CD4-positive, alpha-beta T cell treated with Interleukin-12 subunit alpha and Interleukin-12 subunit beta, for 1 hour (primary cell): Measurements from ENCODE around the gene PPP1R37.
"Not testable (repeated sequence)": the region's sequence is repeated elsewhere in the genome, so short reads cannot be mapped to it uniquely, and the experiment has no call there.

Source experiments
- DNase-seq: peaks from one replicate; pipeline ENCODE4 v3.0.0-alpha.2; 2020

Gene PPP1R37

GRCh38 chr19:45097450-45097775 is 4.4 kb downstream of the PPP1R37 start:
- DNase-seq = no peak

- no peak for DNase-seq
These were observed 5.0 kb downstream of the PPP1R37 start for GRCh38 chr19:45097776-45098520.

GRCh38 chr19:45098521-45099466 is 5.8 kb downstream of the PPP1R37 start:
- no peak for DNase-seq

GRCh38 chr19:45099467-45100191 is 6.7 kb downstream of the PPP1R37 start:
- no peak for DNase-seq

GRCh38 chr19:45100201-45100600 is 7.2 kb downstream of the PPP1R37 start:
- no peak for DNase-seq

GRCh38 chr19:45100846-45101252 is 7.9 kb downstream of the PPP1R37 start:
- no peak for DNase-seq

GRCh38 chr19:45101806-45102205 is 8.8 kb downstream of the PPP1R37 start:
- DNase-seq = no peak

- no peak for DNase-seq
These were observed 9.5 kb downstream of the PPP1R37 start for GRCh38 chr19:45102481-45102880.

- DNase-seq = peak; percentile 55
These were observed 10.2 kb downstream of the PPP1R37 start for GRCh38 chr19:45103156-45103507.

- peak; percentile 11 for DNase-seq
These were observed 10.7 kb downstream of the PPP1R37 start for GRCh38 chr19:45103508-45104319.

GRCh38 chr19:45104658-45105349 is 11.8 kb downstream of the PPP1R37 start:
- peak; percentile 10 for DNase-seq

GRCh38 chr19:45106363-45106762 is 13.4 kb downstream of the PPP1R37 start:
- not testable (repeated sequence) for DNase-seq

- no peak for DNase-seq
These were observed 14.7 kb downstream of the PPP1R37 start for GRCh38 chr19:45107621-45108150.

GRCh38 chr19:45110851-45111266 is 17.9 kb downstream of the PPP1R37 start:
- no peak for DNase-seq

GRCh38 chr19:45112111-45112827 is 19.3 kb downstream of the PPP1R37 start:
- no peak for DNase-seq

GRCh38 chr19:45113628-45114027 is 20.6 kb downstream of the PPP1R37 start:
- DNase-seq = no peak

- no peak for DNase-seq
These were observed 21.1 kb downstream of the PPP1R37 start for GRCh38 chr19:45114116-45114515.

- DNase-seq = no peak
These were observed 23.0 kb downstream of the PPP1R37 start for GRCh38 chr19:45115809-45116615.

GRCh38 chr19:45117167-45117594 is 24.2 kb downstream of the PPP1R37 start:
- DNase-seq = peak; percentile 27

GRCh38 chr19:45117671-45118070 is 24.7 kb downstream of the PPP1R37 start:
- DNase-seq = no peak
